ENCODE results near the gene NT5DC4. TPM values are rescaled to one million over a fixed set of nuclear protein-coding genes. Genes with fewer than 3 reads are reported as not detected.

NT5DC4 gene
- total RNA-seq, 1 donor from 2014 or later, result not detected

DNA sequence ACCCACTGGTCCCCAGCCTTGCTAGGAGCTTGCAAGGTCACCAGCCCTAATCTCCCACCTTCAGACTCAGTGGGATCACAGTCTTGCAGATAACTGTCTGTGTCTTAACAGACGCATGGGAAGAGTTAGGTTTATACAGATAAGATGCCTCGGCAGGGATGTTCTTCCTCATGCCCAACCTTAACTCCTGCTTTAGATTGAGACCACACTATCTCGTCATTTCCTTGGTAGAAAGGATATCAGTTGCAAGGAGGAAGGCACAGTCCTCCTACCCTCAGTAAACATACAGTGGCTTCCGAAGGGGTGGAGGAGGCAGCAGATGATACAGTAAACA lies 7.2 kb downstream of the NT5DC4 start:
- DNase-seq (ENCODE audit: extremely low spot score, unreplicated experiment), result peak; percentile 68
- Mint-ChIP-seq H3K27me3 (ENCODE audit: unreplicated experiment) (no peaks in the 10 kb centered on the region), H3K36me3 (ENCODE audit: unreplicated experiment) (no peaks in the 10 kb centered on the region), H3K9me3 (ENCODE audit: unreplicated experiment) (no peaks in the 10 kb centered on the region), H3K27ac (ENCODE audit: unreplicated experiment) (no peak overlapping the region), H3K4me1 (ENCODE audit: unreplicated experiment) (peaks cover 11% of the 10 kb centered on the region), H3K4me3 (ENCODE audit: unreplicated experiment) (no peak overlapping the region)
- TF ChIP-seq CTCF (IDR thresholded peaks at IDR 0.05), result no peak

GRCh38 chr2:112728378-112729175 lies 7.8 kb downstream of the NT5DC4 start:
- Mint-ChIP-seq H3K36me3 (ENCODE audit: unreplicated experiment) (no peaks in the 10 kb centered on the region), H3K27me3 (ENCODE audit: unreplicated experiment) (no peaks in the 10 kb centered on the region), H3K9me3 (ENCODE audit: unreplicated experiment) (no peaks in the 10 kb centered on the region), H3K4me3 (ENCODE audit: unreplicated experiment) (no peak overlapping the region), H3K27ac (ENCODE audit: unreplicated experiment) (no peak overlapping the region), H3K4me1 (ENCODE audit: unreplicated experiment) (peaks cover 11% of the 10 kb centered on the region)
- peak; percentile 62 for DNase-seq (ENCODE audit: extremely low spot score, unreplicated experiment)
- TF ChIP-seq CTCF (IDR thresholded peaks at IDR 0.05), result no peak

DNA sequence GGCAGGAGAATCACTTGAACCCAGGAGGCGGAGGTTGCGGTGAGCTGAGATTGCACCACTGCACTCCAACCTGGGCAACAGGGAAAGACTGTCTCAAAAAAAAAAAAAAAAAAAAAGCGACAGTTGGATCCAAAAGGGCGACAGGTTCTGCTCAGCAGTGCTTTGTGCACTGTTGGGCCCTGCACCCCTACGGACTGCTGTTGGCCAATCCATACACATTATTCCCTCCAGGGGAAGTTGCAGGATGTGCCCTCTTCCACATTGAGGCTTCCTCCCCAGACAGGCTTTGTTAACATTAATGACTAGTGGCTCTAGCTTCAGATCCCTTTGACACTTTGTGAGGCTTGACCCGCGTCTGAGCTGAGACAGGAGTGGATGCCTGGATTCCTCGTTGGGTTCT lies 9.4 kb downstream of the NT5DC4 start:
- no peak for TF ChIP-seq CTCF (IDR thresholded peaks at IDR 0.05)
- H3K9me3 Mint-ChIP-seq (ENCODE audit: unreplicated experiment), result no peaks in the 10 kb centered on the region
- H3K36me3 Mint-ChIP-seq (ENCODE audit: unreplicated experiment), result no peaks in the 10 kb centered on the region
- H3K27ac Mint-ChIP-seq (ENCODE audit: unreplicated experiment), result no peak overlapping the region
- peaks cover 11% of the 10 kb centered on the region for H3K4me1 Mint-ChIP-seq (ENCODE audit: unreplicated experiment)
- H3K27me3 Mint-ChIP-seq (ENCODE audit: unreplicated experiment), result no peaks in the 10 kb centered on the region
- peak; percentile 36 for DNase-seq (ENCODE audit: extremely low spot score, unreplicated experiment)
- H3K4me3 Mint-ChIP-seq (ENCODE audit: unreplicated experiment), result no peak overlapping the region

- TF ChIP-seq CTCF (IDR thresholded peaks at IDR 0.05), result no peak
- Mint-ChIP-seq H3K27ac (ENCODE audit: unreplicated experiment) (no peak overlapping the region), H3K4me1 (ENCODE audit: unreplicated experiment) (peaks cover 11% of the 10 kb centered on the region), H3K4me3 (ENCODE audit: unreplicated experiment) (no peak overlapping the region), H3K27me3 (ENCODE audit: unreplicated experiment) (no peaks in the 10 kb centered on the region), H3K9me3 (ENCODE audit: unreplicated experiment) (no peaks in the 10 kb centered on the region), H3K36me3 (ENCODE audit: unreplicated experiment) (no peaks in the 10 kb centered on the region)
- DNase-seq (ENCODE audit: extremely low spot score, unreplicated experiment), result no peak
Observed at GRCh38 chr2:112730791-112731190, 10.0 kb downstream of the NT5DC4 start.

- Mint-ChIP-seq H3K4me3 (ENCODE audit: unreplicated experiment) (no peak overlapping the region), H3K4me1 (ENCODE audit: unreplicated experiment) (peaks cover 10% of the 10 kb centered on the region), H3K9me3 (ENCODE audit: unreplicated experiment) (no peaks in the 10 kb centered on the region), H3K27me3 (ENCODE audit: unreplicated experiment) (no peaks in the 10 kb centered on the region), H3K27ac (ENCODE audit: unreplicated experiment) (no peak overlapping the region), H3K36me3 (ENCODE audit: unreplicated experiment) (no peaks in the 10 kb centered on the region)
- TF ChIP-seq CTCF (IDR thresholded peaks at IDR 0.05), result no peak
- DNase-seq (ENCODE audit: extremely low spot score, unreplicated experiment), result no peak
Observed at GRCh38 chr2:112731479-112731878, 10.7 kb downstream of the NT5DC4 start.
